Ovary (tissue), 9 donors: Measurements from ENCODE around the gene LPIN1. TPM values are rescaled to one million over a fixed set of nuclear protein-coding genes. Genes with fewer than 3 reads are reported as not detected.

Experiments used
- DNase-seq, 5 donors: peaks; one replicate each; pipeline ENCODE4 v3.0.0-alpha.2; 2019 to 2020
- H3K27ac ChIP-seq, 2 donors: fragments of 200-600 bp; one replicate each; pipeline versions ENCODE4 v1.5.1 to v1.8.0; 2019 to 2022
- H3K27me3 ChIP-seq: fragments of 200-600 bp; one replicate; pipeline ENCODE4 v1.8.0; 2022
- H3K36me3 ChIP-seq: fragments of 200-600 bp; sonication (generic); one replicate; pipeline ENCODE4 v1.5.1; 2019
- H3K4me1 ChIP-seq: one replicate; pipeline ENCODE4 v1.8.1; 2013; ENCODE audit warnings: mild to moderate bottlenecking, moderate library complexity; ENCODE audit not compliant: insufficient read depth
- H3K4me3 ChIP-seq: fragments of 200-600 bp; sonication (generic); one replicate; pipeline ENCODE4 v1.5.1; 2017
- H3K9me3 ChIP-seq, 2 donors: fragments of 200-600 bp in 1 of 2; sonication (generic) in 1 of 2; one replicate each; pipeline versions ENCODE4 v1.5.1 to v1.8.1; 2013 to 2019; ENCODE audit warnings: mild to moderate bottlenecking in 1 of 2, moderate library complexity in 1 of 2
- EP300 ChIP-seq: sonication (generic); formaldehyde crosslinking; IDR thresholded peaks from one replicate; pipeline ENCODE4 v1.6.1; 2017; ENCODE audit warnings: antibody characterized with exemption
- POLR2A ChIP-seq: fragments of 450-650 bp; IDR thresholded peaks from one replicate; pipeline ENCODE4 v1.6.1; 2017; ENCODE audit warnings: antibody characterized with exemption, mild to moderate bottlenecking, moderate library complexity
- WGBS, 3 donors: extraction: QIAGEN DNeasy Blood & Tissue Kit in 1 of 3; methylation state at CpG; one replicate each; pipeline versions ENCODE4 v1.1.5 to v1.1.7; 2013 to 2017; 5-methylcytosine and 5-hydroxymethylcytosine counted together
- intact Hi-C, 4 donors: fragments of 100-400 bp; cut with DNase I; formaldehyde crosslinking; loops; one replicate each; pipeline versions ENCODE4 v1.11.0 to v1.15.1; 2022 to 2023
- polyA plus RNA-seq, 2 donors: library from polyadenylated mRNA; stranded (reverse); fragments of 200-250 nt in 1 of 2; fragments of 350-450 nt in 1 of 2; fragmentation: Illumina TruSeq in 1 of 2; extraction: RNeasy Lipid Tissue Mini Kit (QIAGEN cat#74804) in 1 of 2; gene quantifications; one replicate each; pipeline ENCODE4 v1.2.3, GENCODE V29; 2013 to 2014
- total RNA-seq, 7 donors: library from RNA; depleted of rRNA in 2 of 7; stranded (reverse); fragments of >200 nt in 2 of 7; fragmentation: NEBNext Ultra II Directional in 3 of 7; extraction: Animal tissue kit (Norgen Biotek cat#: 25700) in 3 of 7; gene quantifications; one replicate each; pipeline versions ENCODE4 v1.1.0 to v1.2.4, GENCODE V29; 2016 to 2023
- TF ChIP-seq, protein P1 (sequence below), 3 donors: fragments of 450-650 bp in 2 of 3; fragments of 200-600 bp in 1 of 3; IDR thresholded peaks; one replicate each; pipeline versions ENCODE4 v1.5.1 to v1.8.0; 2016 to 2022; ENCODE audit warnings: antibody characterized with exemption in 3 of 3, mild to moderate bottlenecking in 1 of 3
- donor health status: DM: no; HTN: no; CAD: no; lungs with moderate emphysema.
- donor health status: DM: no; HTN: no; CAD: no.
- donor health status: Bipolar disorder and iron deficiency.
- donor health status: DM: yes; HTN: yes; CAD: no.
- donor health status: DM: no; HTN: no; CAD: no.
- donor health status: DM: yes; HTN: yes; CAD: no.

Gene LPIN1
- total and polyA plus RNA-seq, 9 donors, result 19.9 to 144 (median 50.8) TPM

DNA sequence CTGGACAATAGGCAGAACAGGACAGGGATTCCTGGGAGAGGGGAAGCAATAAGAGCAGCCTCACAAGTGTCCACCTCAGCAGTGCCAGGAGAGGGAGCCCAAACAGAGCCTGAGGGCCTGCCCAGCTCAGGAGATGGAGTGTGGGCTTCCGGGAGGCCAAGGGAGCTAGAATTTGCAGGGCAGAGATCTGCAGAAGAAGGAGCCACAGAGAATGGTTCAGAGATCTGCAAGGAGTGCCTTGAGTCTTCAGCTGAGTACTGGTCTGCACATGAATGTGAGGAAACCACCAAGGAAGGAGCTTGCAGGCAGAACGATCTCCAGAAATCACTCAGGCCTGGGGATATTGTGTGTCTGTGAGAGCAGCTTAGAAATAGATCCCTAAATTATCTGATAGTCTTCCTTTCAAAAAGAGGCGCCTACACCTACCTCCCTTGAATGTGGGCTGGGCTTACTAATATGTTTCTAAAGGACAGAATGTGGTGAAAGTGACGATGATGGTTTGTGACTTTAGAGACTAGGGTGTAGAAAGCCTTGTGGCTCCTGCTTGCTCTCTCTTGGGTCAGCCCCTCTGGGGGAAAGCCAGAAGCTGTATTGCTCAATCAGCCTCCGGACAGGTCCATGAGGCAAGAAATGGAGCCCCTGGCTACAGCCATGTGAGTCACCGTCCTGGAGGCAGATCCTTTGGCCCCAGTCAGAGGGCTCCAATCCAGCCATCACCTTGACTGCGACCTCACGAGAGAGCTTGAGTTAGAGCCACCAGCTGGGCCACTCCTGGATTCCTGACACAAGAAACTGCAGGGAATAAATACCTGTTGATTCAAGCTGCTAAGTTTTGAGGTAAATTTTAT is 7.6 kb upstream of the LPIN1 start:
- H3K4me1 ChIP-seq, result peaks cover 3% of the 10 kb centered on the region
- peak overlapping the region in 1 of 2 donors; percentile 49 for H3K27ac ChIP-seq
- no peaks in the 10 kb centered on the region for H3K27me3 ChIP-seq
- H3K9me3 ChIP-seq, result no peaks in the 10 kb centered on the region
- H3K4me3 ChIP-seq, result no peak overlapping the region
- peak; percentile 78 to 97 (median 87) for DNase-seq
- TF ChIP-seq, protein P1, sequence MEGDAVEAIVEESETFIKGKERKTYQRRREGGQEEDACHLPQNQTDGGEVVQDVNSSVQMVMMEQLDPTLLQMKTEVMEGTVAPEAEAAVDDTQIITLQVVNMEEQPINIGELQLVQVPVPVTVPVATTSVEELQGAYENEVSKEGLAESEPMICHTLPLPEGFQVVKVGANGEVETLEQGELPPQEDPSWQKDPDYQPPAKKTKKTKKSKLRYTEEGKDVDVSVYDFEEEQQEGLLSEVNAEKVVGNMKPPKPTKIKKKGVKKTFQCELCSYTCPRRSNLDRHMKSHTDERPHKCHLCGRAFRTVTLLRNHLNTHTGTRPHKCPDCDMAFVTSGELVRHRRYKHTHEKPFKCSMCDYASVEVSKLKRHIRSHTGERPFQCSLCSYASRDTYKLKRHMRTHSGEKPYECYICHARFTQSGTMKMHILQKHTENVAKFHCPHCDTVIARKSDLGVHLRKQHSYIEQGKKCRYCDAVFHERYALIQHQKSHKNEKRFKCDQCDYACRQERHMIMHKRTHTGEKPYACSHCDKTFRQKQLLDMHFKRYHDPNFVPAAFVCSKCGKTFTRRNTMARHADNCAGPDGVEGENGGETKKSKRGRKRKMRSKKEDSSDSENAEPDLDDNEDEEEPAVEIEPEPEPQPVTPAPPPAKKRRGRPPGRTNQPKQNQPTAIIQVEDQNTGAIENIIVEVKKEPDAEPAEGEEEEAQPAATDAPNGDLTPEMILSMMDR (IDR thresholded peaks at IDR 0.05), result peak in 2 of 3 donors; percentile 39 to 40
- TF ChIP-seq POLR2A (no peak), EP300 (no peak)
- intact Hi-C loops, result no loop called here
- 35 to 46% (median 37%) methylated on average over 8 of the region's 8 CpGs for WGBS, 3 donors
- no peaks in the 10 kb centered on the region for H3K36me3 ChIP-seq

DNA sequence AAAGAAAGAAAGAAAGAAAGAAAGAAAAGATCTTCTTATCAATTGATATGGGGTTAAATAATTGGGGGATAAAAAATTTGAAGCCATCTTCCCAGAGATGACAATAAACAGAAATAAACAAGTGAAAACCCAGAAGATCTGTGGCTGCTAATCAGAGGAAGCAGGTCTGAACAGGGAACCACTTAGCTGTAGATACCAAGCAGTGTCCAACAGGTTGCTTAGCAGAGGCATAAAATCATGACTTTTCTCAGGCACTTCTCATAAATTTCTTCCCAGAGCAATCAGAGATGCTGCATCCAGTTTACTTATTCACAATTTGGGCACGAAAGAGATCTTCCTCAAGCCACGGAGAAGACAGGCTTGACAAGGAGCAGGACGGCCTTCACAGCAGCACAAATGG is 5.7 kb upstream of the LPIN1 start:
- Histone ChIP-seq H3K27me3 (no peaks in the 10 kb centered on the region), H3K36me3 (no peaks in the 10 kb centered on the region)
- WGBS, 3 donors, result 73 to 86% (median 83%) methylated on average over 3 of the region's 3 CpGs

DNA sequence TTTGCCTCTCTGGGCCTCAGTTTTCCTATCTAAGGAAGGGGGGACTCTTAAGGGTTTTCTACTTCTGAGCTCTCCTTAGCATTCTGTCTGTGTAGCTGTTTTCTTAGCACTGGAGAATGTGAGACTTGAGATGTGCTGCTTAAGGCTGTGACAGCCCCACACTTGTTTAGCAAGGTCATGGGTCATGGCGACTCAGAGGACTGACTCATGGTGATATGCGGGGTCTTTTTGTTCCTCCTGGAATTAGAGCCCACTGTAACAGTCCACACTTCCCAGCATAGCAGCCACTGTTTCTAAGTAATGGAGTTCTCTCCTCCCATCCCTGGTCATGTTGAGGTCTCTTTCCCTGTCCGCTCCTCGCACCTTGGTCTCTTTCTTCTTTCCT is 4.1 kb upstream of the LPIN1 start:
- DNase-seq, result no peak
- Histone ChIP-seq H3K27ac (no peak overlapping the region), H3K36me3 (no peaks in the 10 kb centered on the region), H3K9me3 (no peaks in the 10 kb centered on the region), H3K4me1 (peaks cover 15% of the 10 kb centered on the region), H3K27me3 (no peaks in the 10 kb centered on the region), H3K4me3 (no peak overlapping the region)
- 79 to 82% (median 80%) methylated on average over 4 of the region's 4 CpGs for WGBS, 3 donors
- intact Hi-C loops, result loop anchor here in 2 of 4 donors (5.0 to 10.0 kb wide), 2 partner anchors 45 to 1698 kb away; partner anchors contain the start of gene KLF11 (in 1 of the 2)
- no peak for TF ChIP-seq EP300
- TF ChIP-seq, protein P1 (IDR thresholded peaks at IDR 0.05), result no peak
- TF ChIP-seq POLR2A, result no peak

More for the DNA sequence above, 5.7 kb upstream of the LPIN1 start:
- TF ChIP-seq, protein P1 (IDR thresholded peaks at IDR 0.05), result no peak
- TF ChIP-seq EP300, result no peak
- no peak for TF ChIP-seq POLR2A
- intact Hi-C loops, result loop anchor here in 2 of 4 donors (5.0 to 10.0 kb wide), 2 partner anchors 43 to 1696 kb away; partner anchors contain the start of gene KLF11 (in 1 of the 2)
- no peak overlapping the region for H3K27ac ChIP-seq
- no peaks in the 10 kb centered on the region for H3K9me3 ChIP-seq
- no peak for DNase-seq
- H3K4me1 ChIP-seq, result peaks cover 11% of the 10 kb centered on the region
- no peak overlapping the region for H3K4me3 ChIP-seq

DNA sequence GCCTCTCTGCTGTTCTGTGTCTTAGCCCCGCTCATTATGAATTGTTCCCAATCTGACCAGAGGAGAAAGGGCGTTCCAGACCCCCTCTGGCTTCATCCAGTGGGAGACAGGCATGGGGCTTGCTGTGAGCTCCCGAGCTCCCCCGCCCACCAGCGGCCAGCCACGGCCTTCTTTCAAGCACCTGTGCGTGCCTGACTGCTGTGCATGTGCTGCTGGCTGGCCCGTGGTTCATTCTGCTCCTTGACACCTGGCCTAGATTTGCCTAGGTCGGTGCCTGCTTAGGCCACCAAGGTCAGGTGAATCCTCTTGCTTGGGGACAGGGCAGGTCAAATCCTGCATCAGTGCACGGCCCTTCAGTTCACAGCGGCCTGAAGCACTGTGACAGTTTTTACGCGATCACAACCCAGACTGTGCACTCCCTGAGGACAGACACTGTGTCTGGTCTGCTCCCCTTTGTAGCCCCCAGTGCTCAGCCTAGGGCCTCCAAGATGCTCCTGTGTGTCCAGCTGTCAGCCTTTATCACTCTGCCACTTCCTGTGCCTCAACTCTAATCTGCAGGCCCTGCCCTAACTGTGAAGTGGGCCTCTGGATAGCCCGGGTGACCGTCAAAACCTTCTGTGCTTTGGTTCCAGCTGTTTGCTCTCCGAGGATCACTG is 3.6 kb upstream of the LPIN1 start:
- Histone ChIP-seq H3K27ac (no peak overlapping the region), H3K27me3 (no peaks in the 10 kb centered on the region), H3K4me1 (peaks cover 17% of the 10 kb centered on the region), H3K36me3 (no peaks in the 10 kb centered on the region), H3K9me3 (no peaks in the 10 kb centered on the region), H3K4me3 (no peak overlapping the region)
- no peak for DNase-seq
- intact Hi-C loops, result loop anchor here in 2 of 4 donors (5.0 to 10.0 kb wide), 2 partner anchors 46 to 1698 kb away; partner anchors contain the start of gene KLF11 (in 1 of the 2)
- TF ChIP-seq EP300, result no peak
- TF ChIP-seq, protein P1 (IDR thresholded peaks at IDR 0.05), result no peak
- TF ChIP-seq POLR2A, result no peak
- 81 to 86% (median 86%) methylated on average over 16 of the region's 16 CpGs for WGBS, 3 donors
